GM10266 (cell line): Measurements from ENCODE around the gene PTAFR.
A peak's percentile ranks its signal among the peaks of the same experiment; 100 is the strongest.

Experiments
- DNase-seq: peaks from one replicate; pipeline ENCODE4 v3.0.0; 2012; ENCODE audit errors: extremely low spot score
- TF ChIP-seq, protein P1 (sequence below): IDR thresholded peaks from 2 replicates; pipeline ENCODE4 v1.5.1; 2012; ENCODE audit warnings: mild to moderate bottlenecking, low read depth; ENCODE audit not compliant: control insufficient read depth, insufficient read depth; ENCODE audit errors: missing control alignments

Gene PTAFR

DNA sequence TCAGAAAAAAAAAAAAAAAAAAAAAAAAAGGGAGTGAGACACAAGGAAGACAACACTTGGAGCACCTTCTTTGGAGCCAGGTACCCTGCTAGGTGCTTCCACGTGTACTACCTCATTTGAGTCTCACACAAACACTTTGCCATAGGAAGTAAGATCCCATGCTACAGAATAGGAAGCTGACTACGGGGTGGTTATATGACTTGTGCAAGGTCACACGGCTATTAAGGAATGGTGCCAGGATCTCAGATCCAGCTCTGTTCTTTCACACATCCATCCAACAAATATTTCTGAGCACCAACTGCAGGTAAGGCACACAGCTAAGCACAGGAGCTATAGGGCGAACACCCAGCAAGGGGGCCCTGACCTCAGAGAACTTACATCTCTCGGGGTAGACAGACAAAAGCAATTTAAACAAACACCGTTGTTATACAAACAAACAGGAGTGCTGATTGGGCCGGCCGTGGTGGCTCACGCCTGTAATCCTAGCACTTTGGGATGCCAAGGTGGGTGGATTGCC is 22.4 kb downstream of the PTAFR start:
- TF ChIP-seq, protein P1, sequence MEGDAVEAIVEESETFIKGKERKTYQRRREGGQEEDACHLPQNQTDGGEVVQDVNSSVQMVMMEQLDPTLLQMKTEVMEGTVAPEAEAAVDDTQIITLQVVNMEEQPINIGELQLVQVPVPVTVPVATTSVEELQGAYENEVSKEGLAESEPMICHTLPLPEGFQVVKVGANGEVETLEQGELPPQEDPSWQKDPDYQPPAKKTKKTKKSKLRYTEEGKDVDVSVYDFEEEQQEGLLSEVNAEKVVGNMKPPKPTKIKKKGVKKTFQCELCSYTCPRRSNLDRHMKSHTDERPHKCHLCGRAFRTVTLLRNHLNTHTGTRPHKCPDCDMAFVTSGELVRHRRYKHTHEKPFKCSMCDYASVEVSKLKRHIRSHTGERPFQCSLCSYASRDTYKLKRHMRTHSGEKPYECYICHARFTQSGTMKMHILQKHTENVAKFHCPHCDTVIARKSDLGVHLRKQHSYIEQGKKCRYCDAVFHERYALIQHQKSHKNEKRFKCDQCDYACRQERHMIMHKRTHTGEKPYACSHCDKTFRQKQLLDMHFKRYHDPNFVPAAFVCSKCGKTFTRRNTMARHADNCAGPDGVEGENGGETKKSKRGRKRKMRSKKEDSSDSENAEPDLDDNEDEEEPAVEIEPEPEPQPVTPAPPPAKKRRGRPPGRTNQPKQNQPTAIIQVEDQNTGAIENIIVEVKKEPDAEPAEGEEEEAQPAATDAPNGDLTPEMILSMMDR = no peak

DNA sequence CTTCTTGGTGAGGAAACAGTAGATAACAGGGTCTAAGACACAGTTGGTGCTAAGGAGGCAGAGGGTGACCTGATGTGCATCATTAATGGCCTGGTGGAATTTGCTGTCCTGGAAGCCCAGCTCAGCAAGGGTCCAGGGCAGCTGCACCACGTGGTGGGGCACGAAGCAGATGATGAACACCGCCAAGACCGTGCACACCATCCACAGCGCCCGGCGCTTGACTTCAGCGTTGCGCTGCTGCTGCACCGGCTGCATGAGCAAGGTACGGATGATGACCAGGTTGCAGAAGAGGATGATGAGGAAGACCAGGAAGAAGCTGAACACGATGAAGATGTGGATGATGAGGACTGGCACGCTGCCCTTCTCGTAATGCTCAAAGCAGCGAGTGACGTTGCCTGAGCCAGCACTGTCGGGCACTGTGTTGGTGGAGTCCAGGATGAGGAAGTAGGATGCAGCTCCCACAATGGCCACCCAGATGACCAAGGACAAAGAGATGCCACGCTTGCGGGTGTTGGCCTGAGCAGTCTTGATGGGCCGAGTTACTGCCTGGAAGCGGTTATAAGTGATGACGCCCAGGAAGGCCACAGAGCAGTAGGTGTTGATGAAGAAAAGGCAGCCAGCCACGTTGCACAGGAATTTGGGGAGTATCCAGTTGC is 26.2 kb downstream of the PTAFR start:
- no peak for DNase-seq
- TF ChIP-seq, protein P1 = no peak

More for the DNA sequence above, 22.4 kb downstream of the PTAFR start:
- DNase-seq = no peak

DNA sequence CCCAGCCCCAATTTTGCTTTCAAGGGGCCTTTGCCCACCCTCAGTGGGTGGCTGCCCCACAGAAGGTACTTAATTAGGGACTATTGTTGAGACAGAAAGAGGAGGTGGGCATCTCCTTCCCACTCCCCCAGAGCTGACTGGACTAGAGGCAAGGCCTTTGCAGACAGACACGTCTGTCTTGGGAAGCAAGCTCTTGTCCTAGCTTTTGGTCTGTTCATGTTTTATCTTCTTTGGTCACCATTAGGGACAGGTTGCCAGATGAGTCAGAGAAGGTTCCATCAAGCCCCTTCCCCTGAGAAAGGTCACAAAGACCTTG is 27.7 kb downstream of the PTAFR start:
- no peak for DNase-seq
- TF ChIP-seq, protein P1 = no peak

DNA sequence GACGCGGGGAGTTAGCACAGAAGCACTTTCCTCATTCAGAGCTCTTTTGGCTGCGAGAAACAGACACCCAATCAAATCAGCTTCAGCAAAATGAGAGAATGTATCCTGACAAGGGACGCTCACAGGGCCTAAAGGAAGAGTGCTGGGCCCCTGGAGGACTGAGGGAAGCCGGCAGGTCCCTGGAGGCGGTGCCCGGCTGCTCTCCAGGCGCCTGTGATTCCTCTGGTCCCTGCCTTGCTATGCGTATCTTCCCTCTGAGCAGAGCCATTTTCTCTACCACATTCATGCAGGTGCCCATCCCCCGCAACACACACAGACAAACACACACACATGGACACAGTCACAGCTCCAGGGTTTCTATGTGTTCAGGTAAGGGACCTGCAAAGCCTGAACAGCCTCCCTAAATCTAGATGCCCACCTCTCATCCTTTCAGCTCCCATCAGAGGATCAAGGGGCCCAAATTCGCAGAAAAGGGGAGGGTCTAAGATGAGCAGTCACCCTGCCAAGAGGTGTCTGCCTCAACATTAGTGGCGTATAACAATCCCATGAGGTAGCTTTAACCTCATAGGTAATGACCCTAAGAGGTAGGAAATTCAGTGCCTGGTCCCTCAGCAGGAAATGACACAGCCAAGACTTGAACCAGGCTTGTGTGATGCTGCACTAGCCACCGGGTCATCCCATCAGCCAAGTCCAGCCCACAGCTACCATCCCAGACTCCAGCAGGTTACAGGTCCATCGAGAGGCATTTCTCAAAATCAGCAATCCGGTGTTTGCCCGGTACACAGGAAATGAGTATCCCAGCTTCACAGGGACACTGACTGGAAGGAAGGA is 29.0 kb downstream of the PTAFR start:
- no peak for DNase-seq
- TF ChIP-seq, protein P1 = no peak

DNA sequence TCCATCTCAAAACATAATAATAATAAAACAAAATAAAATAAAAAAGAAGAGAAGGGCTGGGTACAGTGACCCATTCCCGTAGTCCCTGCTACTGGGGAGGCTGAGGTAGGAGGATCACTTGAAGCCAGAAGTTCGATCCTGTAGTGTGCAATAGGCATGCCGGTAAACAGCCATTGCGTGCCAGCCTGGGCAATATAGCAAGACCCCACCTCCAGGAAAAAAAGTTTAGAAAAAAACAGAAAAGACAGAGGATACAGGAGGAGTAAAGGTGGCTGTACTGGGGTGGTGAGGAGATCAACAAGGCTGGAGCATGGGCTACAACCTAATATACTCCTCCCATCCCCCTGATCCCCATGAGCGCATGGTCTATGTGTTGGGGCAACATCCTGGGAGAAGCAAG is 30.8 kb downstream of the PTAFR start:
- no peak for DNase-seq
- TF ChIP-seq, protein P1 = no peak

DNA sequence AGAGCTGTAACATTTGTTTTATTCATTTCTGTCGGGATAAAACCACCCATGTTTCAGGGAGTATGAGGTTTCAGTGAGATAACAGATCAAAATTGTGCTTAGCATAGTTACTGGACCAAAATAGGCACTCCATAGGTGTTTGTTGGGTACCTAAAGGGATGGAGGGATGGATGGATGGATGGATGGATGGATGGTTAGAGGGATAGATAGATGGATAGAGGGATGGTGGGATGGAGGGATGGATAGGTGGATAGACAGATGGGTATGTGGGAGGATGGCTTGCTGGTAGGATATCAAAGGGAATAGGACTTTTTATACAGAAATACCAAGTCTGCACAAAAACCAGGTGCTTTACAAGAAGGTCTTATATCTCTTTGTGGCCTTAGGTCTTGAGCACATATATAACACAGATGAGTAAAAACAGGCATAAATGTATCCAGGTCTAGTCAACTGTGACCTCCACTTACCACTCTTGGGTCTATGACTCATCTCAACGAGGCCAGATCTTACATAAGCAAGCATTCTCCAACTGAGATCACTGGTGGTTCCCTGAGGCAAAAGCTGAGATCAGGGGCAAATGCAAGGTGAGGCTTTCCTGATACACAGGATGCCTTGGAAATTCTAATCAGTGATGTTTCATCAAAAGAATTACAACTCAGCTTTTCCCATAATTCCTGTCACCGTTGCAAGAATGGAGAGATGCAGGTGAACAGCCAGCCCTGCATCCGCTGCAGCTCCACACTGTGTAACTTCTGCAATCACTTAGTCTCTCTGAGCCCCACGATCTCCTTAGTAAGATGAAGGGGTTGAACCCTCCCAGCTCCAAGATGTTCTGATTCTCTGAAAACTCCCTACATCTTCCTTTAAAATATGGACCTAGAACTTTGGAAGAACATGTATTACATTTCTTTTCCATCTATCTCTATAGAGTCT is 32.0 kb downstream of the PTAFR start:
- TF ChIP-seq, protein P1 = no peak

More for the DNA sequence above, 32.0 kb downstream of the PTAFR start:
- DNase-seq = peak; percentile 81
